Duodenal mucosa (tissue), 2 donors: Measurements from ENCODE around the gene GREB1.
"Not testable (repeated sequence)": the region's sequence is repeated elsewhere in the genome, so short reads cannot be mapped to it uniquely, and the experiment has no call there.

Experiments used
- H3K27ac ChIP-seq: one replicate; pipeline ENCODE4 v1.7.0; 2013; ENCODE audit warnings: low read depth, low read length
- H3K27me3 ChIP-seq, 2 donors: one replicate each; pipeline ENCODE4 v1.7.0; 2013; ENCODE audit warnings: low read length in 2 of 2, control low read depth in 1 of 2; ENCODE audit not compliant: insufficient read depth in 2 of 2, control insufficient read depth in 1 of 2
- H3K36me3 ChIP-seq, 2 donors: one replicate each; pipeline ENCODE4 v1.7.0; 2013; ENCODE audit warnings: low read length in 2 of 2, control low read depth in 1 of 2; ENCODE audit not compliant: insufficient read depth in 2 of 2, control insufficient read depth in 1 of 2
- H3K4me1 ChIP-seq, 2 donors: one replicate each; pipeline ENCODE4 v1.7.0; 2013; ENCODE audit warnings: low read length in 2 of 2, control low read depth in 1 of 2; ENCODE audit not compliant: insufficient read depth in 2 of 2, control insufficient read depth in 1 of 2
- H3K4me3 ChIP-seq, 2 donors: one replicate each; pipeline ENCODE4 v1.7.0; 2013; ENCODE audit warnings: low read length in 2 of 2, low read depth in 1 of 2
- H3K9ac ChIP-seq, 2 donors: one replicate each; pipeline ENCODE4 v1.7.0; 2013; ENCODE audit warnings: low read length in 2 of 2, low read depth in 1 of 2
- H3K9me3 ChIP-seq, 2 donors: one replicate each; pipeline ENCODE4 v1.7.0; 2013; ENCODE audit warnings: low read length in 2 of 2, control low read depth in 1 of 2; ENCODE audit not compliant: control insufficient read depth in 1 of 2

GREB1 gene

DNA sequence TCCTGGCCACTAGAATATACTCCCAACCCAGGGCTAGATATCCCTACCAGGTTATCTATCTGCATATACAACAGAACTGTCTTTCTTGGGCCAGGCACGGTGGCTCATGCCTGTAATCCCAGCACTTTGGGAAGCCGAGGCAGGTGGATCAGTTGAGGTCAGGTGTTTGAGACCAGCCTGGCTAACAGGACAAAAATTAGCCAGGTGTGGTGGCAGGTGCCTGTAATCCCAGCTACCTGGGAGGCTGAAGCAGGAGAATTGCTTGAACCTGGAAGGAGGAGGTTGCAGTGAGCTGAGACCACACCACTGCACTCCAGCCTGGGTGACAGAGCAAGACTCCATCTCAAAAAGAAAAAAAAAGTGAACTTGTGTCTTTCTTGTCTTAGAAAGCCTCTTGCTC is 126.6 kb downstream of the GREB1 start:
- H3K4me3 ChIP-seq, H3K4me1 ChIP-seq, H3K9me3 ChIP-seq, H3K9ac ChIP-seq, H3K27ac ChIP-seq, H3K36me3 ChIP-seq, H3K27me3 ChIP-seq: not testable (repeated sequence)

DNA sequence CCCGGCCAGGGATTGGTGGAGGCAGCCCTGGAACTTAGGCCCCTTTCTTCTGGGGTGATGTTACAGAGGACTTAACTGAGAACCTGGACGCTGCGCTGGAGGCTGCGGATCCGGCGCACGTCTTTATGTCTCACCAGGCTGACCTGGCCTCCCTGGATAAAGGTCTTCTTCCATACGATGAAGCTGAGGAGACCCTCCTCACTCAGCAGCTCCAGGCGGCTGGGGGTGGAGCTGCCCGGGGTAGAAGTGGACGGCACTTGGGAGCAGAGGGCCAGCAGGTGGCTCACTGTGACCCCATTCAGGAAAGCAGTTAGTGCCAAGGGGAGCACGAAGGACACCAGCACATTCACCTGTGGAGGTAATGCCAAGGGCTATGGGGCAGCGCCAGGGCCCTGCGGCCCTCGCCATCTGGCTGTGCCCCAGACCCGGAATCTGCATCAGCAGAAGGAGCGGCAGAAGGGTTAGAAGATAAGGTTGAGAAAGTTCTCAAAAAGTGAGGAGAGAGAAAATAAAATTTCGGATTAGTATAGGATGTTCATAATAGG is 128.1 kb downstream of the GREB1 start:
- Histone ChIP-seq H3K27me3 (peaks cover 0 to 5% of the 10 kb centered on the region in 2 donors), H3K27ac (no peak overlapping the region), H3K4me1 (no peaks in the 10 kb centered on the region), H3K4me3 (no peak overlapping the region), H3K9me3 (no peaks in the 10 kb centered on the region), H3K9ac (no peak overlapping the region), H3K36me3 (no peaks in the 10 kb centered on the region)

DNA sequence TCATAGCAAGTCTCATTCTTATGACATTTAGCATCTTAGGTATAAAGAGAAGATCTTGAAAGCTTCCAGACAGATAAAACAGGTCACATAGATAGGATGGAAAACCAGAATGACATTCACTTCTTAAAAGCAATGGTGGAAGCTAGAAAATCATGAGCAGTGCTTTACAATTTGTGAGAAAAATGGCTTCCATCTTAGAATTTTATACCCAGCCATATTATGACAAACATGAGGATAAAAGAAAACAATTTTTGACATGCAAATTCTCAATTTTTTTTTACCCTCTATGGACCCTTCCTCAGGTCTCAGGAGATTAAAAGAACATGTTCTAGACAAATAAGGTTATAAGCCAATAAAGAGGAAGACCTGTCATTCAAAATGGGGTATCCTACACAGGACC is 129.0 kb downstream of the GREB1 start:
- no peaks in the 10 kb centered on the region for H3K9me3 ChIP-seq

DNA sequence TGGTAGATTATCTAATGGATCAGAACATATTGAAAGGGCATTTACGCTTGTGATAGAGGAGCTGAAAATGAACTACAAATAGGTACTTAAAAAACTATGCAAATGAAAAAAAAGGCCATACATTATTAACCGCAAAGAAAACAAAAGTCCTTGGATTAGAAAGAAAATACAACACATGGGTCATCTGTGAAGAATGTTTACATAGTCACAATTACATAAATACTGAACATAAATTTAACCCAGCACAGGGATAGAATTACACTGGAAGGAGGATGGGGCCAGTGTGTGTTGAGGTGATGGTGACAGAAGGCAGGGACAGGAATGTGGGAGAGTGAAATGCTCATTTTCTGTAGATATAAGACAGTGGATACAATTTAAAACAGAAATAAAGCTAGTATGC is 129.6 kb downstream of the GREB1 start:
- Histone ChIP-seq H3K27me3 (no peaks in the 10 kb centered on the region), H3K4me1 (no peaks in the 10 kb centered on the region)

More for the DNA sequence above, 129.0 kb downstream of the GREB1 start:
- peaks cover 0 to 2% of the 10 kb centered on the region in 2 donors for H3K27me3 ChIP-seq
- H3K4me1 ChIP-seq = no peaks in the 10 kb centered on the region
- no peaks in the 10 kb centered on the region for H3K36me3 ChIP-seq
- no peak overlapping the region for H3K27ac ChIP-seq
- H3K4me3 ChIP-seq = no peak overlapping the region
- H3K9ac ChIP-seq = no peak overlapping the region

DNA sequence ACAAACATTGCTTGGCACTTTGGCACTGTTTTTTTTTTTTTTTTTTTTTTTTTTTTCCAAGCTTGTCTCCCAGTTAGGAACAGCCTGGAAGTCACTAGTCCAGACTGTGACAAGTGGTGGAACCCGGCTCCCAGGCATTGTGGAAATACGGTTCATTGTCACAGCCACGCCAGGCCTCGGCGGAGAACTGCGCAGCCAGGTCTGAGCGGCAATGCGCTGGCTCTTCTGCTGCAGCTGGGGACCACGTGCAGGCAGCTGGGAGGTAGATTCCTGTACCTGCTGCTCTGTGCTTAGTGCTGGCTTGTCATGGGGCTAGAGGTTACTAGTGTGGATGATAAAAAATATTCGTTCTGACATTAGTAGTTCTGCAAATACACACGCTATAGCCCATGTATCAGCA is 131.2 kb downstream of the GREB1 start:
- no peak overlapping the region for H3K27ac ChIP-seq
- peaks cover under 1 to 1% of the 10 kb centered on the region in 2 donors for H3K27me3 ChIP-seq
- no peaks in the 10 kb centered on the region for H3K9me3 ChIP-seq
- H3K4me1 ChIP-seq = no peaks in the 10 kb centered on the region
- H3K4me3 ChIP-seq = no peak overlapping the region
- H3K36me3 ChIP-seq = no peaks in the 10 kb centered on the region
- no peak overlapping the region for H3K9ac ChIP-seq

More for the DNA sequence above, 129.6 kb downstream of the GREB1 start:
- Histone ChIP-seq H3K9me3 (no peaks in the 10 kb centered on the region), H3K36me3 (no peaks in the 10 kb centered on the region), H3K4me3 (no peak overlapping the region), H3K9ac (no peak overlapping the region), H3K27ac (no peak overlapping the region)

DNA sequence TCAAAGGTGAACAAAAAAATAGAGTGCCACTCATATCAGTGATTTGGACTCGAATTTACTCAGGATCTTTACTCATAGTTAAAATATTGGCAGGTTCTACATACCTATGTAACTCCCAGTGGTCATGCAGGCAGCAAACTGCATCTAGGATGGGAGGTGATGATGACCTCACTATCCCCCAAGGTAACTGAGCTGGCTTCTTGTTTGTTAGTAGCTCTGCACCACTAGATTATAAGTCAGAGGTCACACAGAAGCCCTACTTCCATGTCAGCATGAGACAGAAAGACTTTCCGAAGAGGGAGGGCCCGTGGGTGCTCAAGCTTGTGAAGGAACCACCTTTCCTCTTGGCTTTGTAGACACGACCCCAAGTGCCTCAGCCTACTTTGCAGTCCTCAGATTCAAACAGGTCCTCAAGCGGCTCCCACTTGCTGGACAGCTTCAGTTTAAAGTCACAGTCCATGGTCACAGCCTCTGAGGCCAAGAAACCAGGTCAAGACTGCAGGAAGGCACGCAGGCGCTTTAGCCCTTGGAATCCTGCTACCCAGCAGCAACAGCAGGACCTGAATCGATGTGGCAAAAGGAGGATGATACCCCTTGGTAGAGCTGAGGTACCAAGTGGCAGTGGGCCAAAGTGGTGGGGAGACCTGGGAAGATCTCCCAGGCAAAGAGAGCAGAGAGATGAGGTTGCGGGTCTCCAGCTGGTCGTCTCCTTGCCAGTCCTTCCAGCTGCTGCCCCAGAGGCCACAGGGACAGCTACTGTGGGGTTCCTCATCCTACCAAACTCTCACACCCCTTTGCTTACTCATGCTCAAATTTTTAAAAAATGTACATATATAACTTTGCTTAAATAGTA is 131.9 kb downstream of the GREB1 start:
- peaks cover 7 to 8% of the 10 kb centered on the region in 2 donors for H3K27me3 ChIP-seq
- no peak overlapping the region for H3K4me3 ChIP-seq
- no peak overlapping the region for H3K9ac ChIP-seq
- no peaks in the 10 kb centered on the region for H3K36me3 ChIP-seq
- no peak overlapping the region for H3K27ac ChIP-seq
- H3K9me3 ChIP-seq = no peaks in the 10 kb centered on the region
- H3K4me1 ChIP-seq = no peaks in the 10 kb centered on the region

DNA sequence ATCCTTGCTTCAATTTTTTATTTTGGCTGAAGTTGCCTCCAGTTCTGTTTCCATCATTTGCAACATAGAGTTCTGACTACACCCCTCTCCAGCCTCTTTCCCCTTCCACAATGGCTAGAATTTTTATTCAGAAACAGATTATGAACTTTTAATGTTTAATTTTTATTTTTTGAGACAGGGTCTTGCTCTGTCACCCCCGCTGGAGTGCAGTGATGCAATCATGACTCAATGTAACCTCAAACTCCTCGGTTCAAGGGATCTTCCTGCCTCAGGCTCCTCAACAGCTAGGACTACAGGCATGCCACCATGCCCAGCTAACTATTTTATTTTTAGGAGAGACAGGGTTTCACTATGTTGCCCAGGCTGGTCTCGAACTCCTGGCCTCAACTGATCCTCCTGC is 133.3 kb downstream of the GREB1 start:
- Histone ChIP-seq H3K27me3 (peaks cover 9 to 10% of the 10 kb centered on the region in 2 donors), H3K4me1 (no peaks in the 10 kb centered on the region), H3K27ac (no peak overlapping the region), H3K9ac (no peak overlapping the region), H3K4me3 (no peak overlapping the region), H3K36me3 (no peaks in the 10 kb centered on the region), H3K9me3 (no peaks in the 10 kb centered on the region)

DNA sequence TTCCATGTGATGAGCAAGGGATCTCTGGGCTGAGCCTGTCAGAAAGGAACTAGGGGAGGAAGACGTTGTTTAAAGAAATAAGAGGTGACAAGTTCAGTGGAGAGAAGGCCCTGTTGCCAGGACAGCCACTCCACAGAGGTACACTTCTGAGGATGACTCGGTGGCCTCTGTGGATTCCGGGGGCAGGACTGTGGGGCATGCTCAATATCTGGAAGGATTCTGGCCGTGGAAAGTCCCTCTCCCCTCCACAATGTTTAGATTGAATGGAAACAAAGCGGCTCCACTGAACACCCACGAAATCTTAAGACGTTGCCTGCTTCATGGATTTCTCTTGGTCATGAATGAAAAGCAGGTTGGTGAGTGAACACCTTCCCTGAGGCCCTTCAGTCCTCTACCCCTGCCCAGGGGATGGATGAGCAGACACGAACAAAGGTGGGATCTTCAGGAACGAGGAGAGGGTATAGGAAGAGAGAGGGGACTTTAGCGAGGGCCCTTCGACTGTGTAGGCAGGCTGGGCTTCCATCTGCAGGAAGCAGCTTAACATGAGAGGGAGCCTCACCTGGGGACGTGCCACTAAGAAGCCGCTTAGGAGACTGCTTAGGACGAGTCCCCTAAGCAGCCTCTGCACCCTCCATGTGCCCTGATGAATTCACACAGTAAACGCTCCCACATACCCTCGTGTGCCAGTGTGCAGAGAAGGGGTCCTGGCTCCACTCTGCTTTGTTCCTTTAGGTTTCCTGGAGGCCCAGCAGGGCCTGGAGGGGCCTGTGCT is 134.2 kb downstream of the GREB1 start:
- Histone ChIP-seq H3K27ac (no peak overlapping the region), H3K4me1 (no peaks in the 10 kb centered on the region), H3K27me3 (peaks cover 9 to 10% of the 10 kb centered on the region in 2 donors), H3K4me3 (no peak overlapping the region), H3K9me3 (no peaks in the 10 kb centered on the region), H3K36me3 (no peaks in the 10 kb centered on the region), H3K9ac (no peak overlapping the region)

DNA sequence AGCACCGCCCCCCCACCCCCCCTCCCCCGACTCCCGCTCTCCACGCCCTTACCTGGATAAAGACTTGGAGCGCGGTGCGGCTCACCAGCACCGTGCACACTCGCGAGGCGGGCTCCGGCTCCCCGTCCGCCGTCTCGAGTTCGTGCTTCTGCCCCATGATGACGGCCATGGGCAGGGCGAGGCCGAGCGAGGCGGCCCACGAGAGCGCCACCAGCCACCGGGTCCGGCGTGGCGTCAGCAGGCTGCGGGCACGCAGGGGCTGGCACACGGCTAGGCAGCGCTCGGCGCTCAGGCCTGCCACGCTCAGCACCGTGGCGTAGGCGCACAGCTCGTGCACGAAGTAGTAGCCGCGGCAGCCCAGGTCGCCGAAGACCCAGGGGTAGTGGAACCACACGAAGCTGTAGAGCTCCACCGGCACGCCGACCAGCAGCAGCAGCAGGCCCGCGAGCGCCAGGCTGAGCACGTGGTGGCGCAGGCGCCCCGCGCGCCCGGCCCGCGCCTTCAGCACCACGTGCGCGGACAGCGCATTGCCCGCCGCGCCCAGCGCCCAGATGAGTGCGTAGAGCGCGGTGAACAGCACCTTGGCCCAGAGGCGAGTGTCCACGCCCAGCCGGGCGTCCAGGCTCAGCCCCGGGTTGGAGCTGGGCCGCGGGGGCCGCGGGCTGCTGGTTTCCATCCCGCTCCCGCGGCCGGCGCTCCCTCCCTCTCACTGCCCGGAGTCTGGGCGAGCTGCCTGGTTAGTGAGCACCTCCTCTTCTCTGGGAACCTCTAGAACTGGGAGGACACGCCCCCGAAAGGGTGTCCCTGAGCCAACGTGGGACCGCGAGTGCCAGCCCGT is 135.8 kb downstream of the GREB1 start, which contains the start of gene NTSR2:
TSS of gene NTSR2 (minus strand) at position 742 of the 838 bp plus-strand sequence. CDS start at position 676, 66 bp downstream.
- no peaks in the 10 kb centered on the region for H3K9me3 ChIP-seq
- no peak within 1 kb of the TSS for H3K9ac ChIP-seq
- no peaks in the 10 kb centered on the region for H3K4me1 ChIP-seq
- H3K27me3 ChIP-seq = peaks cover 9 to 10% of the 10 kb centered on the region in 2 donors
- H3K27ac ChIP-seq = no peak within 1 kb of the TSS
- no peaks in the 10 kb centered on the region for H3K36me3 ChIP-seq
- no peak within 1 kb of the TSS for H3K4me3 ChIP-seq
